ENCODE results near the gene C1QTNF12. TPM values are rescaled to one million over a fixed set of nuclear protein-coding genes. Genes with fewer than 3 reads are reported as not detected.

The C1QTNF12 gene
- polyA plus RNA-seq, 1 donor from 2014 or later = 0.74 TPM

GRCh38 chr1:1290238-1290731, 43.8 kb upstream of the C1QTNF12 start:
- TF ChIP-seq RAD21 (conservative IDR thresholded peaks at IDR 0.05) (peak; percentile 20), REST (IDR thresholded peaks at IDR 0.05; ENCODE audit: borderline replicate concordance) (no peak), EZH2 (IDR thresholded peaks at IDR 0.05; ENCODE audit: borderline replicate concordance, insufficient read depth, low read length, poor library complexity, severe bottlenecking) (no peak), EP300 (conservative IDR thresholded peaks at IDR 0.05; ENCODE audit: poor library complexity, severe bottlenecking) (no peak), TAF1 (IDR thresholded peaks at IDR 0.05; ENCODE audit: low read depth) (no peak), MXI1 (conservative IDR thresholded peaks at IDR 0.05; ENCODE audit: poor library complexity, severe bottlenecking) (no peak), CTCF (IDR thresholded peaks at IDR 0.05; ENCODE audit: poor library complexity, severe bottlenecking) (peak; percentile 54), POLR2AphosphoS5 (IDR thresholded peaks at IDR 0.05) (no peak), SMC3 (conservative IDR thresholded peaks at IDR 0.05; ENCODE audit: poor library complexity) (peak; percentile 40)
- Histone ChIP-seq H3K27ac (ENCODE audit: low read length) (no peak overlapping the region), H3K9me3 (ENCODE audit: low read length) (no peaks in the 10 kb centered on the region), H3K79me2 (replicated peaks; ENCODE audit: insufficient read depth, low read length) (no peaks in the 10 kb centered on the region), H3K4me3 (ENCODE audit: low read length) (no peak overlapping the region), H3K9me2 (ENCODE audit: insufficient read depth, low read length) (no peaks in the 10 kb centered on the region), H3K27me3 (ENCODE audit: insufficient read depth, low read depth, low read length) (no peaks in the 10 kb centered on the region), H4K20me1 (ENCODE audit: insufficient read depth) (no peaks in the 10 kb centered on the region), H3K4me2 (ENCODE audit: low read length) (no peak overlapping the region), H3K36me3 (ENCODE audit: insufficient read depth, low read length) (no peaks in the 10 kb centered on the region), H3F3A (ENCODE audit: insufficient read depth, low read length, poor library complexity, severe bottlenecking) (no peaks in the 10 kb centered on the region), H2AFZ (ENCODE audit: low read depth, low read length) (no peak overlapping the region), H3K9ac (ENCODE audit: low read length) (no peak overlapping the region)

- Histone ChIP-seq H4K20me1 (ENCODE audit: insufficient read depth) (no peaks in the 10 kb centered on the region), H3K4me2 (ENCODE audit: low read length) (no peak overlapping the region), H3K9ac (ENCODE audit: low read length) (no peak overlapping the region), H3K4me3 (ENCODE audit: low read length) (no peak overlapping the region), H3K27me3 (ENCODE audit: insufficient read depth, low read depth, low read length) (no peaks in the 10 kb centered on the region), H3K9me3 (ENCODE audit: low read length) (no peaks in the 10 kb centered on the region), H3K79me2 (replicated peaks; ENCODE audit: insufficient read depth, low read length) (no peaks in the 10 kb centered on the region), H3K9me2 (ENCODE audit: insufficient read depth, low read length) (no peaks in the 10 kb centered on the region), H3F3A (ENCODE audit: insufficient read depth, low read length, poor library complexity, severe bottlenecking) (no peaks in the 10 kb centered on the region), H2AFZ (ENCODE audit: low read depth, low read length) (no peak overlapping the region), H3K27ac (ENCODE audit: low read length) (no peak overlapping the region), H3K36me3 (ENCODE audit: insufficient read depth, low read length) (no peaks in the 10 kb centered on the region)
- no peak for TF ChIP-seq SMC3 (conservative IDR thresholded peaks at IDR 0.05; ENCODE audit: poor library complexity)
- no peak for TF ChIP-seq TAF1 (IDR thresholded peaks at IDR 0.05; ENCODE audit: low read depth)
- no peak for TF ChIP-seq RAD21 (conservative IDR thresholded peaks at IDR 0.05)
- no peak for TF ChIP-seq EP300 (conservative IDR thresholded peaks at IDR 0.05; ENCODE audit: poor library complexity, severe bottlenecking)
- no peak for TF ChIP-seq MXI1 (conservative IDR thresholded peaks at IDR 0.05; ENCODE audit: poor library complexity, severe bottlenecking)
- no peak for TF ChIP-seq REST (IDR thresholded peaks at IDR 0.05; ENCODE audit: borderline replicate concordance)
- TF ChIP-seq EZH2 (IDR thresholded peaks at IDR 0.05; ENCODE audit: borderline replicate concordance, insufficient read depth, low read length, poor library complexity, severe bottlenecking) = no peak
- TF ChIP-seq POLR2AphosphoS5 (IDR thresholded peaks at IDR 0.05) = no peak
- no peak for TF ChIP-seq CTCF (IDR thresholded peaks at IDR 0.05; ENCODE audit: poor library complexity, severe bottlenecking)
Measured at GRCh38 chr1:1287288-1288110, 41.0 kb upstream of the C1QTNF12 start.

Measured in neural cell (in vitro differentiated cells).